GM13976 (cell line): ENCODE measurements around the gene PTPRQ.

Experiments
- DNase-seq: peaks from one replicate; pipeline ENCODE4 v3.0.0; 2012; ENCODE audit warnings: low spot score
- CTCF ChIP-seq: IDR thresholded peaks from 2 replicates; pipeline ENCODE4 v1.5.1; 2012; ENCODE audit warnings: borderline replicate concordance, mild to moderate bottlenecking; ENCODE audit not compliant: insufficient read depth; ENCODE audit errors: extremely low read depth, missing control alignments, control extremely low read depth
- in situ Hi-C: fragments of 300-500 bp; cut with MboI; formaldehyde crosslinking; loops from one replicate; pipeline ENCODE4 v1.12.0; 2022; ENCODE audit warnings: low sequenced_read_pairs, mixed read lengths, inconsistent platforms; ENCODE audit not compliant: unreplicated experiment

PTPRQ gene

GRCh38 chr12:80692114-80692513 lies 248.1 kb downstream of the PTPRQ start:
- in situ Hi-C loops: no loop called here
- no peak for TF ChIP-seq CTCF
- DNase-seq: no peak

GRCh38 chr12:80697270-80697887 lies 253.3 kb downstream of the PTPRQ start:
- no peak for TF ChIP-seq CTCF
- in situ Hi-C loops: no loop called here
- DNase-seq: no peak

GRCh38 chr12:80698256-80698655 lies 254.2 kb downstream of the PTPRQ start:
- no peak for DNase-seq
- no peak for TF ChIP-seq CTCF
- in situ Hi-C loops: no loop called here

- no peak for TF ChIP-seq CTCF
- in situ Hi-C loops: no loop called here
- DNase-seq: no peak
Observed at GRCh38 chr12:80698847-80699542, 255.0 kb downstream of the PTPRQ start.

GRCh38 chr12:80700327-80700726 lies 256.3 kb downstream of the PTPRQ start:
- TF ChIP-seq CTCF: no peak
- in situ Hi-C loops: no loop called here
- DNase-seq: no peak

GRCh38 chr12:80701388-80701787 lies 257.4 kb downstream of the PTPRQ start:
- in situ Hi-C loops: no loop called here
- no peak for TF ChIP-seq CTCF
- DNase-seq: no peak
